Fibroblast of lung (primary cell): Measurements from ENCODE around the gene KIF25. TPM values are rescaled to one million over a fixed set of nuclear protein-coding genes. Genes with fewer than 3 reads are reported as not detected.

Experiments used
- DNase-seq, 2 donors: peaks; one replicate each; pipeline versions ENCODE4 v3.0.0 to v3.0.0-alpha.2; 2010; ENCODE audit warnings: low read depth in 2 of 2
- H2AFZ ChIP-seq: 2 replicates; pipeline ENCODE4 v1.5.1; 2012; ENCODE audit warnings: low read length, control low read depth, inconsistent platforms
- H3K27ac ChIP-seq: 2 replicates; pipeline ENCODE4 v1.5.1; 2011; ENCODE audit warnings: low read length, control low read depth; ENCODE audit not compliant: insufficient read depth
- H3K27me3 ChIP-seq: 2 replicates; pipeline ENCODE4 v1.5.1; 2011; ENCODE audit warnings: mild to moderate bottlenecking, low read length; ENCODE audit not compliant: control insufficient read depth, insufficient read depth
- H3K36me3 ChIP-seq: 2 replicates; pipeline ENCODE4 v1.5.1; 2011; ENCODE audit warnings: low read length; ENCODE audit not compliant: control insufficient read depth, insufficient read depth
- H3K4me1 ChIP-seq: 2 replicates; pipeline ENCODE4 v1.5.1; 2011; ENCODE audit warnings: low read length; ENCODE audit not compliant: control insufficient read depth, insufficient read depth; ENCODE audit errors: extremely low read depth
- H3K4me2 ChIP-seq: 2 replicates; pipeline ENCODE4 v1.5.1; 2011; ENCODE audit warnings: low read length, control low read depth; ENCODE audit not compliant: insufficient read depth; ENCODE audit errors: extremely low read depth
- H3K4me3 ChIP-seq, 4 experiments: fragments of 200-600 bp in 1 of 4; sonication (generic) in 1 of 4; replicated peaks in 1 of 4; 2 replicates each; pipeline ENCODE4 v1.5.1; 2011 to 2016; ENCODE audit warnings: low read length in 4 of 4, low read depth in 3 of 4, mild to moderate bottlenecking in 3 of 4, control low read depth in 2 of 4, inconsistent platforms in 1 of 4, mixed read lengths in 1 of 4; ENCODE audit not compliant: insufficient read depth in 1 of 4; ENCODE audit errors: control extremely low read depth in 1 of 4
- H3K79me2 ChIP-seq: 2 replicates; pipeline ENCODE4 v1.5.1; 2012; ENCODE audit warnings: mild to moderate bottlenecking, low read length, inconsistent platforms; ENCODE audit not compliant: control insufficient read depth, insufficient read depth
- H3K9ac ChIP-seq: 2 replicates; pipeline ENCODE4 v1.5.1; 2011; ENCODE audit warnings: mild to moderate bottlenecking, low read length, control low read depth; ENCODE audit not compliant: insufficient read depth
- H3K9me3 ChIP-seq: 2 replicates; pipeline ENCODE4 v1.5.1; 2012; ENCODE audit warnings: low read depth, low read length; ENCODE audit not compliant: control insufficient read depth, insufficient read depth
- H4K20me1 ChIP-seq: 2 replicates; pipeline ENCODE4 v1.5.1; 2011; ENCODE audit warnings: low read length; ENCODE audit not compliant: control insufficient read depth, insufficient read depth; ENCODE audit errors: extremely low read depth
- CTCF ChIP-seq, 2 donors: IDR thresholded peaks in 1 of 2; conservative IDR thresholded peaks in 1 of 2; 1 replicate in 1 of 2; 2 replicates in 1 of 2; pipeline ENCODE4 v1.5.1; 2011 to 2012; ENCODE audit warnings: low read length in 2 of 2, control low read depth in 1 of 2, inconsistent platforms in 1 of 2, low read depth in 1 of 2, mild to moderate bottlenecking in 1 of 2
- EZH2 ChIP-seq: IDR thresholded peaks from 2 replicates; pipeline ENCODE4 v1.5.1; 2012; ENCODE audit warnings: low read length, control low read depth, mild to moderate bottlenecking; ENCODE audit errors: missing control alignments
- polyA plus RNA-seq, 2 donors: library from polyadenylated mRNA; depleted of rRNA in 1 of 2; stranded (reverse) in 1 of 2; unstranded in 1 of 2; fragments of >200 nt; gene quantifications; 2 replicates each; pipeline ENCODE4 v1.2.1, GENCODE V29; 2011 to 2012; ENCODE audit warnings: missing spikeins in 1 of 2
- total RNA-seq: library from RNA; depleted of rRNA; stranded (reverse); fragments of >200 nt; gene quantifications from 2 replicates; pipeline ENCODE4 v1.2.1, GENCODE V29; 2014

KIF25 gene
- total and polyA plus RNA-seq, 2 donors (not counting 1 experiment from before 2014, with no cell fraction given): 0.33 TPM; not detected in 1

DNA sequence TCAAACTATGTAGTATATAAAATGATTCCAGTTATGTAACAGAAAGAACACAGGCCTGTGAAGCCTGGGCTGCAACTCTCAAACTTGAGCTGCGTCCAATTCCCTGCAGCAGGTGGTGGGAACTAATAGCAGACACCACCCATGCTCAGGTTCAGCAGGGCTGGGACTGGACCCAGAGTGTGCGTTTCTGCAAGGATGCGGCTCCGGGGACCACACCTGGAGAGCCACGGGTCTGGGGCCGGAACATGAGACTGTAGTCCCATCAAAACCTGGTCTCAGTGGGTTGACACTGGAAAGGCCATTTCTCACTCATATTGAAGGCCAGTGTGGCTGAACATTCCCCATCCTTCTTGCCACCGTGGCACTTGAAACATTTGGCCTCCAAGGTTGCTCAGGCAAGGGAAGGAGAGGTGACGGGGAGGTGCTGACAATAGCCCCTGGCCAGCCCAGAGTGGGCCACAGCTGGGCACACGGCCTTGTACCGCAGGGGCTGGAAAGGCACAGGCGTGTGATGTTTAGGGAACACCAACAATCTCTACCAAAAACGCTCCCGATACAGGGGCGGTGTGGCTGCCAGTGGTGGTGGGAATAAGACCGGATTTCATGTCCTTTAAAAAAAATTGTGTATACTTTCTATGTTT is 43.5 kb downstream of the KIF25 start:
- no peak for DNase-seq
- H3K4me2 ChIP-seq: no peak overlapping the region
- H3K9me3 ChIP-seq: no peaks in the 10 kb centered on the region
- H3K4me3 ChIP-seq: no peak overlapping the region
- no peaks in the 10 kb centered on the region for H3K36me3 ChIP-seq
- TF ChIP-seq CTCF (conservative IDR thresholded peaks at IDR 0.05 in 1 of 2, IDR thresholded peaks at IDR 0.05 in 1 of 2; ENCODE audit: low read depth in 1 of 2, low read length in 2 of 2): no peak
- TF ChIP-seq EZH2: no peak
- H3K9ac ChIP-seq: no peak overlapping the region
- peaks cover 4% of the 10 kb centered on the region for H3K4me1 ChIP-seq
- no peak overlapping the region for H3K27ac ChIP-seq
- no peaks in the 10 kb centered on the region for H3K79me2 ChIP-seq
- no peaks in the 10 kb centered on the region for H4K20me1 ChIP-seq
- H3K27me3 ChIP-seq: no peaks in the 10 kb centered on the region
- no peak overlapping the region for H2AFZ ChIP-seq

GRCh38 chr6:168041928-168042327 is 44.5 kb downstream of the KIF25 start:
- Histone ChIP-seq H4K20me1 (no peaks in the 10 kb centered on the region), H3K27me3 (no peaks in the 10 kb centered on the region), H3K4me2 (no peak overlapping the region), H3K9ac (no peak overlapping the region), H3K27ac (no peak overlapping the region), H3K9me3 (no peaks in the 10 kb centered on the region), H3K4me3 (no peak overlapping the region), H3K79me2 (no peaks in the 10 kb centered on the region), H3K36me3 (no peaks in the 10 kb centered on the region), H3K4me1 (no peaks in the 10 kb centered on the region), H2AFZ (no peak overlapping the region)
- no peak for DNase-seq
- TF ChIP-seq CTCF (conservative IDR thresholded peaks at IDR 0.05 in 1 of 2, IDR thresholded peaks at IDR 0.05 in 1 of 2; ENCODE audit: low read depth in 1 of 2, low read length in 2 of 2) (no peak), EZH2 (no peak)

DNA sequence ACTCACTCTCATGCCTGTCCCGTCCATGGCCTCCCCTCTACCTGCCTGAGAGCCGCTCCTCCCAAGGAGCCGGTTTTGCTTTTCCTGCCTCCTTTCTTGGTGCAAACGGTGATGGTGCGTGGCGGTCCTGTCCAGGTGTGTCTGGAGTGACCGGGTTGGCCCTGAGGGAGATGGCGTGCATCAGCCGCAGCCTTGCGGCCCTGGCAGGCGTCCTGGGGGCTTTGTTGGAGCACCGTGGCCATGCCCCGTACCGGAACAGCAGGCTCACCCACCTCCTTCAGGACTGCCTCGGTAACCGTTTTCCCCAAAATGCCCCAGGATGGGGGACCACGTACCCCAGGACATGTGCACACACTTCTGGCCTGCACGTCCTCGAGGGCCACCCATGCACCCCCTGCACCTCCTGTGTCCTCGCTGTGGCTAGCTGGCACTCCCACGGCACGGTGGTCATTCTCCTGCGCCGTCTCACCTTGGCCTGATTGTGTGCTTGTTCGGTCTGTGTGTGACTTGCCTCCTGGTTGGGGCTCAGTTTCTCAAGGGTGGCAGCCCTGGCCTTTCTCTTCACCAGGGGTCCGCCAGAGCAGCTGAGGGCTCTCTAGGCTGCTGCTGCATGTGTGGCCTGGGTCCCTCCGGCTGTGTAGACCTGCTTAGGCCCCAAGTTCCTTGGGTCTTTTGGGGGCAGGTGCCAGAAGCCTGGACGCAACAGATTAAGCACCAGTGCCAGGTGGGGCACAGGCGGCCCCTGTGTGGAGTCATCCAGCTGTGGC is 45.1 kb downstream of the KIF25 start:
- DNase-seq: no peak
- Histone ChIP-seq H3K4me3 (no peak overlapping the region), H3K9ac (no peak overlapping the region), H3K27me3 (no peaks in the 10 kb centered on the region), H3K9me3 (no peaks in the 10 kb centered on the region), H3K27ac (no peak overlapping the region), H3K36me3 (no peaks in the 10 kb centered on the region), H3K4me1 (no peaks in the 10 kb centered on the region), H4K20me1 (no peaks in the 10 kb centered on the region), H3K4me2 (no peak overlapping the region), H3K79me2 (no peaks in the 10 kb centered on the region), H2AFZ (no peak overlapping the region)
- TF ChIP-seq CTCF (conservative IDR thresholded peaks at IDR 0.05 in 1 of 2, IDR thresholded peaks at IDR 0.05 in 1 of 2; ENCODE audit: low read depth in 1 of 2, low read length in 2 of 2): no peak
- TF ChIP-seq EZH2: no peak
